Inferior parietal cortex (tissue), 1 donor: ENCODE measurements around the gene SLC50A1.
"Not testable (repeated sequence)": the region's sequence is repeated elsewhere in the genome, so short reads cannot be mapped to it uniquely, and the experiment has no call there.

ENCODE experiments used
- DNase-seq: peaks from one replicate; pipeline ENCODE4 v3.0.0-alpha.2; 2016; ENCODE audit errors: extremely low spot score

The SLC50A1 gene

DNA sequence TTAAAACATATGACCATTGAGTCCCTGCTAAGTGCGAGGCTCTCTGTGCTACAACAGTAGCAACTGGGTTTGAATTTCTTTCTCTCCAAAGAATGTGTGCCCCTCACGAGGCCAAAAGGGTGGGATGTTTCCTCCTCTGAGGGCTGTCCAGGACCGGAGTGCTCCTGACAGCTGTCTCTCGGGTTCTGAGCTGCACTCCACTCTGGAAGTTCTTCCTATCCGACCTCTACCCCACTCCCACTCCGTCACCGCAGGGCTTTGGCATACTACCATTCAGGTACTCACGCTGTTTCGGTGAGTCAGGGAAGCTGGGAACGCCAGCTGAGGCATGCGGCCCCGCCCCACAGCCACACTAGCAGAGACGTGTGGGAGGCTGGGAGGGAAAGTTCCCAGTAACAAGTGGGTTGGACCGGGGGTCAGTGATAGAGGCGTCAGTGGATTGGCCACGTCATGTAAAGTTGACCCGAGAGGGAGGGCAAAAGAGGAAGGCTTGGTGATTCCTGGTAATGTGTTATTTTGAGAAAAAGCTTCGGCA lies 705 bp upstream of the SLC50A1 start:
- peak; percentile 66 for DNase-seq

DNA sequence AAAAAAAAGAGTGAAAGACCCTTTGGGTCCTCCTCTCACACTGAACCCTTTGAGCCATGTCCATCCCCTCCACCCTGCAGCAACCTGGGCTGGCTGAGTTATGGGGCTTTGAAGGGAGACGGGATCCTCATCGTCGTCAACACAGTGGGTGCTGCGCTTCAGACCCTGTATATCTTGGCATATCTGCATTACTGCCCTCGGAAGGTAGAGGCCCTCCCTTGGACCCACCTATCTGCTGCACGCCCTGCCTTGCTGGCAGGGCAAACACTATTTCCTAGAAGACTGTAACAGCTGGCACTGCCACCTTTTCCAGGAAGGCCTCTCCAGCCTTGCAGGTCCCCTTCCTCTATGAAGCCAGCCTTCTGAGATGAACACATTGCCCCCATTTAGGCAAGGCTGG lies 1.1 kb downstream of the SLC50A1 start:
- DNase-seq: no peak

DNA sequence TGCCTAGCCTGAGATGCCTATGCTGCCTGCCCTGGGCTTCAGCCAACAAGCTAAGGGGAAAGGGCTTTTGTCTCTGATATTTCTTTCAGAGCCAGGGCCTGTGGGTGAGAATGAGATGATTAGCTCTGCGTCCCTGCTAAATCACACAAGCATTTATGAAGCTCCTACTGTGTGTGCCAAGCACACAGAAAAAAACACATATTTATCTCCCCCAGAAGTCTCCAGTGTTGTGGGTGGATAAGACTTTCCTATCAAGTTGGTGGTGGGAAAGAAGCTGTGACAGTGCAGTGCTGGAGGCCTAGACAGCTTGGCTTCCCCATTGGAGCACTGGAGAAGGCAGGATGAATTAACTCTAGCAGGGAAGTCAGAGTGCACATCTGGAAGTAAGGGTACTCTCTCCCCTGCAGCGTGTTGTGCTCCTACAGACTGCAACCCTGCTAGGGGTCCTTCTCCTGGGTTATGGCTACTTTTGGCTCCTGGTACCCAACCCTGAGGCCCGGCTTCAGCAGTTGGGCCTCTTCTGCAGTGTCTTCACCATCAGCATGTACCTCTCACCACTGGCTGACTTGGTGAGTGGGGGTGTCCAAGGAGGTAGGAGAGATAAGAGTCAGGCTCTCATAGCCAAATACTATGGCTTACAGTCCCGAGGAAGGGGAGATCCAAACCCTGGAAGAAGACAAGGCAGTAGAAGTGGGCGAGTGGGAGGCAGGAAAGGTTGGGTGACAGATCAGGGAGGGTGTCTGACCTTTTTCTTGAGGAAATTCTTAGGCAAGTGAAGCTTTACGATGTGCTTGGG lies 1.7 kb downstream of the SLC50A1 start:
- DNase-seq: no peak

- peak; percentile 93 for DNase-seq
These were observed 4.4 kb downstream of the SLC50A1 start, which contains the start of gene DPM3 for GRCh38 chr1:155139895-155140629. Gene DPM3, minus strand, starts transcription at chr1:155140531. Its CDS starts 291 bp downstream, at chr1:155140240.

- no peak for DNase-seq
These were observed 4.9 kb downstream of the SLC50A1 start for GRCh38 chr1:155140630-155140953.

- no peak for DNase-seq
These were observed 6.1 kb downstream of the SLC50A1 start for GRCh38 chr1:155141749-155142148.

- DNase-seq: no peak
These were observed 9.8 kb downstream of the SLC50A1 start for GRCh38 chr1:155145491-155145890.

- not testable (repeated sequence) for DNase-seq
These were observed 20.5 kb downstream of the SLC50A1 start for GRCh38 chr1:155155996-155156643.

- no peak for DNase-seq
These were observed 23.3 kb downstream of the SLC50A1 start for GRCh38 chr1:155158991-155159390.

DNA sequence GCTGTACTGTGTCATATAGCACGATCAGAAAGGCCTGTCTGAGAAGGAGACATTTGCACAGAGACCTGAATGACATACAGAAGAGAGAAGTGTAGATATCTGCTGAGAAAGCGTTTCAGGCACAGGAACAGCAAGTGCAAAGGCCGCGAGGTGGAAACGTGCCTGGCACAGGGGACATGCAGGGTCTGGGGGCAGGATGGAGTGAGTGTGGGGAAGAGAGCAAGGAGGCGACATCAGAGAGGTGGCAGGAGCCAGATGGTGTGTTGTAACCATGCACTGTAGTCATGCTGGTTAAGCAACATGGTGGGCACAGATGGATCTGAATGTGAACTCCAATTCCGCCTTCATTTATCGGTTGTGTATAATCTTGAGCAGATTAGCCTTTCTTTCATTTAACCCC lies 24.5 kb downstream of the SLC50A1 start:
- no peak for DNase-seq

DNA sequence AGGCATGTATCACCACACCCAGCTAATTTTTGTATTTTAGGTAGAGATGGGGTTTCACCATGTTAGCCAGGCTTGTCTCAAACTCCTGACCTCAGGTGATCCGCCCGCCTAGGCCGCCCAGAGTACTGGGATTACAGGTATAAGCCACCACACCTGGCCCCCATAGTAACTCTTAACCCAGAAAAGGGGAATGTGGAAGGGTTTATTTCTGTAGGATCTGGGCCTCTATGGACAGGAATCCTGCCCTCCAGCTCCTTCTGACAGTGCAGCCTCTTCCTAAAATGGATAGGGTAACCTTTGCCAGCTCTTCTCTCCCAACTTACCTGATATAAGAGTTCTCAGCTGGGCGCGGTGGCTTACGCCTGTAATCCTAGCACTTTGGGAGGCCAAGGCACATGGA lies 27.0 kb downstream of the SLC50A1 start:
- DNase-seq: not testable (repeated sequence)

DNA sequence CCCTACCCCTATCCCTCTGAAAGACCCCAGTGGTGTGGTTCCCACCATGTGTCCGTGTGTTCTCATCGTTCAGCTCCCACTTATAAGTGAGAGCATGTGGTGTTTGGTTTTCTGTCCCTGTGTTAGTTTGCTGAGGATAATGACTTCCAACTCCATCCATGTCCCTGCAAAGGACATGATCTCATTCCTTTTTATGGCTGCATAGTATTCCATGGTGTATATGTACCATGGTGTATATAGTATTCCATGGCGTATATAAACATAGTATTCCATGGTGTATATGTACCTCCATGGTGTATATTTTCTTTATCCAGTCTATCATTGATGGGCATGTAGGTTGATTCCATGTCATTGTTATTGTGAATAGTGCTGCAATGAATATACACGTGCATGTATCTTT lies 28.1 kb downstream of the SLC50A1 start:
- DNase-seq: not testable (repeated sequence)

DNA sequence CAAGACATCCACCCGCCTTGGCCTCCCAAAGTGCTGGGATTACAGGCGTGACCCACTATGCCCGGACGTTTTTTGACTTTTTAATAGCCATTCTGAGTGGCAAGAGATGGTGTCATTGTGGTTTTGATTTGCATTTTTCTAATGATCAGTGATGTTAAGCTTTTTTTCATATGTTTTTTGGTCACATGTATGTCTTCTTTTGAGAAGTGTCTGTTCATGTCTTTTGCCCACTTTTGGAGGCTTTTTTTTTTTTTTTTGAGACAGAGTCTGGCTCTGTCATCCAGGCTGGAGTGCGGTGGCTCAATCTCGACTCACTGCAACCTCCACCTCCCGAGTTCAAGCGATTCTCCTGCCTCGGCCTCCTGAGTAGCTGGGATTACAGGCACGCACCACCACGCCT lies 29.0 kb downstream of the SLC50A1 start:
- DNase-seq: not testable (repeated sequence)

- no peak for DNase-seq
These were observed 30.4 kb downstream of the SLC50A1 start for GRCh38 chr1:155166051-155166470.

GRCh38 chr1:155166471-155167165 lies 31.0 kb downstream of the SLC50A1 start:
- peak; percentile 5 for DNase-seq

- DNase-seq: peak; percentile 95
These were observed 31.8 kb downstream of the SLC50A1 start for GRCh38 chr1:155167166-155168104.

DNA sequence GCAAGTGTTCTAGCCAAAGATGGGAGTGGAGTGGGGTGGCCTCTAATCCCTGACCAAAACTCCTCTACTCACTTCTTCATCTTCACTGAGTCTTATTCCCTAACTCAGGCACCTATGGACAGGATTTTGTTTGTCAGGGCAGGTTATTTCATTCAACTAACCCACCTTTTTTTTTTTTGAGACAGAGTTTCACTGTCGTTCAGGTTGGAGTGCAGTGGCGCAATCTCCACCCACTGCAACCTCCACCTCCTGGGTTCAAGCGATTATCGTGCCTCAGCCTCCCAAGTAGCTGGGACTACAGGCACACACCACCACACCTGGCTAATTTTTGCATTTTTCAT lies 32.4 kb downstream of the SLC50A1 start:
- DNase-seq: not testable (repeated sequence)

- DNase-seq: no peak
These were observed 33.0 kb downstream of the SLC50A1 start for GRCh38 chr1:155168456-155169210.

DNA sequence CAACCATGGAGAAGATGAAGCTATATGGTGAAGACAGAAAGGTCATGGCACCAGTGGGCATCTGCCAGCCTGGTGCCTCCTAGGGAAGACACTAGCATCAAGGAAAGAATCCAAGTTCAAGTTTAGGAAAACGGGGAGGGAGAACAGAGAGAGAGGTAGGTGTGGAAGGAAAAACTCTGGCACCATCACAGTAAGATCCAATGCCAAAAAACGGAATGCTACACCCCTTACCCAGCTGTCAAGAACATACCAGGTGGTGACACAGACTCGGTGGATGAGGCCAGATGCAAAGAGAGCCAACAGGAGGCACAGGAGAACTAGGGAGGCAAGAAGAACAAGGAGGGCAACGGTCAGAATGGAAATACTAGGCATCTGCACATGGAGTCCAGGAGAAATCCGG lies 33.9 kb downstream of the SLC50A1 start:
- no peak for DNase-seq
